NB4 (cell line): ENCODE data around the gene LIMK2.

Experiments
- DNase-seq: peaks from one replicate; pipeline ENCODE4 v3.0.0; 2010; ENCODE audit warnings: low read depth
- H3K4me3 ChIP-seq: one replicate; pipeline ENCODE4 v1.5.1; 2011; ENCODE audit warnings: mild to moderate bottlenecking, low read depth, low read length, moderate library complexity
- CTCF ChIP-seq: IDR thresholded peaks from one replicate; pipeline ENCODE4 v1.5.1; 2012; ENCODE audit warnings: low read depth, low read length
- MYC ChIP-seq: IDR thresholded peaks from 2 replicates; pipeline ENCODE4 v1.6.1; 2011; ENCODE audit warnings: low read depth, low read length
- POLR2A ChIP-seq: IDR thresholded peaks from 2 replicates; pipeline ENCODE4 v1.6.1; 2011; ENCODE audit warnings: mild to moderate bottlenecking; ENCODE audit not compliant: insufficient read length; ENCODE audit errors: extremely low read depth
- TF ChIP-seq, protein P1 (sequence below): IDR thresholded peaks from 2 replicates; pipeline ENCODE4 v1.6.1; 2011; ENCODE audit warnings: low read depth, low read length

LIMK2 gene

GRCh38 chr22:31276426-31277167 lies 64.5 kb downstream of the LIMK2 start:
- no peak overlapping the region for H3K4me3 ChIP-seq
- no peak for TF ChIP-seq CTCF
- no peak for TF ChIP-seq MYC
- no peak for TF ChIP-seq POLR2A
- TF ChIP-seq, protein P1, sequence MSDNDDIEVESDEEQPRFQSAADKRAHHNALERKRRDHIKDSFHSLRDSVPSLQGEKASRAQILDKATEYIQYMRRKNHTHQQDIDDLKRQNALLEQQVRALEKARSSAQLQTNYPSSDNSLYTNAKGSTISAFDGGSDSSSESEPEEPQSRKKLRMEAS, result no peak
- no peak for DNase-seq

DNA sequence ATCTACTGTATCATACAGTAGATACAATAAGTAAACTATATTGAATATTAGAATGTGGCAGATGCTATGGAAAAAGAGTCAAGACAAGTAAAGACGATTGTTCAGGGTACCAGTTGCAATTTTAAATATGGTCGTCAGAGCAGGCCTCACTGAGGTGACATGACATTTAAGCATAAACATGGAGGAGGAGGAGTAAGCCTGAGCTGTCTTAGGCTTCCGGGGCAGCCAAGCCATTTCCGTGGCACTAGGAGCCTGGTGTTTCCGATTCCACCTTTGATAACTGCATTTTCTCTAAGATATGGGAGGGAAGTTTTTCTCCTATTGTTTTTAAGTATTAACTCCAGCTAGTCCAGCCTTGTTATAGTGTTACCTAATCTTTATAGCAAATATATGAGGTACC lies 65.6 kb downstream of the LIMK2 start:
- H3K4me3 ChIP-seq, result no peak overlapping the region
- TF ChIP-seq MYC (no peak), CTCF (no peak), POLR2A (no peak)
- TF ChIP-seq, protein P1, result no peak
- no peak for DNase-seq

DNA sequence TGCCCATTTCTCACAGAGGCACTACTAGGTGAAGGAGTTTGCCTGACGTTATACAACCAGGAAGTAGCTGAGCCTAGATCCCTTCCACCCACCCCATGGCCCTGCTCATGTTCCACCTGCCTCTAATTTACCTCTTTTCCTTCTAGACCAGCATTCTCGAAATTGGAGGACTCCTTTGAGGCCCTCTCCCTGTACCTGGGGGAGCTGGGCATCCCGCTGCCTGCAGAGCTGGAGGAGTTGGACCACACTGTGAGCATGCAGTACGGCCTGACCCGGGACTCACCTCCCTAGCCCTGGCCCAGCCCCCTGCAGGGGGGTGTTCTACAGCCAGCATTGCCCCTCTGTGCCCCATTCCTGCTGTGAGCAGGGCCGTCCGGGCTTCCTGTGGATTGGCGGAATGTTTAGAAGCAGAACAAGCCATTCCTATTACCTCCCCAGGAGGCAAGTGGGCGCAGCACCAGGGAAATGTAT lies 66.1 kb downstream of the LIMK2 start:
- H3K4me3 ChIP-seq, result no peak overlapping the region
- DNase-seq, result no peak
- no peak for TF ChIP-seq POLR2A

GRCh38 chr22:31278626-31279326 lies 66.7 kb downstream of the LIMK2 start:
- H3K4me3 ChIP-seq, result no peak overlapping the region
- DNase-seq, result no peak
- TF ChIP-seq, protein P1, result no peak
- no peak for TF ChIP-seq MYC
- no peak for TF ChIP-seq POLR2A
- TF ChIP-seq CTCF, result no peak

- no peak for DNase-seq
- TF ChIP-seq, protein P1, result no peak
- TF ChIP-seq CTCF, result no peak
- no peak for TF ChIP-seq MYC
- no peak for TF ChIP-seq POLR2A
Observed at GRCh38 chr22:31279327-31279669, 67.2 kb downstream of the LIMK2 start.

DNA sequence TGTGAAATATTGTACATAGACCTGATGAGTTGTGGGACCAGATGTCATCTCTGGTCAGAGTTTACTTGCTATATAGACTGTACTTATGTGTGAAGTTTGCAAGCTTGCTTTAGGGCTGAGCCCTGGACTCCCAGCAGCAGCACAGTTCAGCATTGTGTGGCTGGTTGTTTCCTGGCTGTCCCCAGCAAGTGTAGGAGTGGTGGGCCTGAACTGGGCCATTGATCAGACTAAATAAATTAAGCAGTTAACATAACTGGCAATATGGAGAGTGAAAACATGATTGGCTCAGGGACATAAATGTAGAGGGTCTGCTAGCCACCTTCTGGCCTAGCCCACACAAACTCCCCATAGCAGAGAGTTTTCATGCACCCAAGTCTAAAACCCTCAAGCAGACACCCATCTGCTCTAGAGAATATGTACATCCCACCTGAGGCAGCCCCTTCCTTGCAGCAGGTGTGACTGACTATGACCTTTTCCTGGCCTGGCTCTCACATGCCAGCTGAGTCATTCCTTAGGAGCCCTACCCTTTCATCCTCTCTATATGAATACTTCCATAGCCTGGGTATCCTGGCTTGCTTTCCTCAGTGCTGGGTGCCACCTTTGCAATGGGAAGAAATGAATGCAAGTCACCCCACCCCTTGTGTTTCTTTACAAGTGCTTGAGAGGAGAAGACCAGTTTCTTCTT lies 67.9 kb downstream of the LIMK2 start:
- DNase-seq, result no peak
- TF ChIP-seq, protein P1, result no peak
- TF ChIP-seq POLR2A, result no peak
- TF ChIP-seq MYC, result no peak
- H3K4me3 ChIP-seq, result no peak overlapping the region

More at GRCh38 chr22:31279327-31279669, 67.2 kb downstream of the LIMK2 start:
- no peak overlapping the region for H3K4me3 ChIP-seq
